ENCODE data around the gene KCP. TPM values are rescaled to one million over a fixed set of nuclear protein-coding genes. Genes with fewer than 3 reads are reported as not detected.
A peak's percentile ranks its signal among the peaks of the same experiment; 100 is the strongest.

KCP gene
- total RNA-seq, 4 donors from 2014 or later = 0.18 to 3.5 TPM; not detected in 2

GRCh38 chr7:128838981-128839731 lies 71.4 kb downstream of the KCP start:
- Histone ChIP-seq H3K4me1 (peaks cover 6 to 8% of the 10 kb centered on the region in 2 donors), H3K27me3 (no peaks in the 10 kb centered on the region), H3K4me3 (no peak overlapping the region), H3K36me3 (no peaks in the 10 kb centered on the region), H3K27ac (no peak overlapping the region), H3K9me3 (no peaks in the 10 kb centered on the region)
- TF ChIP-seq CTCF (IDR thresholded peaks at IDR 0.05) (no peak), POLR2A (IDR thresholded peaks at IDR 0.05) (no peak)
- DNase-seq = peak in 1 of 2 donors; percentile 13
- intact Hi-C loops (cut with DNase I; ENCODE audit: low total_unique reads) = no loop called here

- H3K36me3 ChIP-seq = no peaks in the 10 kb centered on the region
- H3K4me1 ChIP-seq = peaks cover 6 to 10% of the 10 kb centered on the region in 2 donors
- H3K27me3 ChIP-seq = no peaks in the 10 kb centered on the region
- no peaks in the 10 kb centered on the region for H3K9me3 ChIP-seq
- TF ChIP-seq POLR2A (IDR thresholded peaks at IDR 0.05) (no peak), CTCF (IDR thresholded peaks at IDR 0.05) (no peak)
- peak overlapping the region in 1 of 2 donors; percentile 0 for H3K27ac ChIP-seq
- H3K4me3 ChIP-seq = no peak overlapping the region
- intact Hi-C loops (cut with DNase I; ENCODE audit: low total_unique reads) = no loop called here
- peak; percentile 16 to 17 for DNase-seq
Observed at GRCh38 chr7:128838109-128838779, 72.3 kb downstream of the KCP start.

- Histone ChIP-seq H3K9me3 (no peaks in the 10 kb centered on the region), H3K4me1 (peaks cover 6 to 10% of the 10 kb centered on the region in 2 donors), H3K4me3 (no peak overlapping the region), H3K36me3 (no peaks in the 10 kb centered on the region), H3K27me3 (no peaks in the 10 kb centered on the region), H3K27ac (peak overlapping the region in 1 of 2 donors; percentile 0)
- intact Hi-C loops (cut with DNase I; ENCODE audit: low total_unique reads) = no loop called here
- no peak for TF ChIP-seq CTCF (IDR thresholded peaks at IDR 0.05)
- no peak for TF ChIP-seq POLR2A (IDR thresholded peaks at IDR 0.05)
- DNase-seq = no peak
Observed at GRCh38 chr7:128837521-128837921, 73.0 kb downstream of the KCP start.

GRCh38 chr7:128836729-128837348 lies 73.7 kb downstream of the KCP start:
- peak overlapping the region; percentile 92 to 94 for H3K27ac ChIP-seq
- no peaks in the 10 kb centered on the region for H3K27me3 ChIP-seq
- no peak overlapping the region for H3K4me3 ChIP-seq
- peaks cover 6 to 10% of the 10 kb centered on the region in 2 donors for H3K4me1 ChIP-seq
- intact Hi-C loops (cut with DNase I; ENCODE audit: low total_unique reads) = no loop called here
- TF ChIP-seq POLR2A (IDR thresholded peaks at IDR 0.05) (no peak), CTCF (IDR thresholded peaks at IDR 0.05) (no peak)
- no peaks in the 10 kb centered on the region for H3K36me3 ChIP-seq
- peak; percentile 15 to 16 for DNase-seq
- no peaks in the 10 kb centered on the region for H3K9me3 ChIP-seq

Data from uterus (tissue), 4 donors.